Spinal cord (tissue), 10 donors: Measurements from ENCODE around the gene GLRA1. TPM values are rescaled to one million over a fixed set of nuclear protein-coding genes. Genes with fewer than 3 reads are reported as not detected.
"Not testable (repeated sequence)": the region's sequence is repeated elsewhere in the genome, so short reads cannot be mapped to it uniquely, and the experiment has no call there.

ENCODE experiments used
- DNase-seq, 6 donors: peaks; one replicate each; pipeline versions ENCODE4 v3.0.0 to v3.0.0-alpha.2; 2013 to 2015; ENCODE audit warnings: low spot score in 6 of 6, low read depth in 4 of 6
- H3K27ac ChIP-seq: one replicate; pipeline ENCODE4 v1.5.1; 2013; ENCODE audit warnings: low read depth, low read length, control low read depth
- H3K27me3 ChIP-seq: one replicate; pipeline ENCODE4 v1.6.1; 2013; ENCODE audit warnings: low read length; ENCODE audit not compliant: control insufficient read depth, insufficient read depth
- H3K36me3 ChIP-seq: one replicate; pipeline ENCODE4 v1.6.1; 2013; ENCODE audit warnings: low read length; ENCODE audit not compliant: control insufficient read depth, insufficient read depth
- H3K4me1 ChIP-seq: one replicate; pipeline ENCODE4 v1.6.1; 2013; ENCODE audit warnings: low read length; ENCODE audit not compliant: control insufficient read depth, insufficient read depth
- H3K4me3 ChIP-seq: one replicate; pipeline ENCODE4 v1.5.1; 2013; ENCODE audit warnings: low read depth, low read length, control low read depth
- H3K9me3 ChIP-seq: one replicate; pipeline ENCODE4 v1.6.1; 2013; ENCODE audit warnings: low read length; ENCODE audit not compliant: control insufficient read depth, insufficient read depth
- WGBS: methylation state at CpG from one replicate; pipeline ENCODE4 v1.1.5; 2013; ENCODE audit warnings: missing lambda C conversion rate; ENCODE audit not compliant: insufficient coverage; 5-methylcytosine and 5-hydroxymethylcytosine counted together
- polyA plus RNA-seq, 2 donors: library from polyadenylated mRNA; unstranded; fragments of 120-200 nt; gene quantifications; one replicate each; pipeline ENCODE4 v1.2.1, GENCODE V29; 2013; ENCODE audit not compliant: insufficient read length in 2 of 2
- total RNA-seq, 2 donors: library from RNA; depleted of rRNA in 1 of 2; stranded (reverse); fragments of 120-200 nt in 1 of 2; fragments of >200 nt in 1 of 2; gene quantifications; one replicate each; pipeline versions ENCODE4 v1.2.3 to v1.2.4, GENCODE V29; 2013 to 2014
- donor health status: healthy.

The GLRA1 gene
- total and polyA plus RNA-seq, 4 donors = 5.1 to 39.1 (median 9.8) TPM

DNA sequence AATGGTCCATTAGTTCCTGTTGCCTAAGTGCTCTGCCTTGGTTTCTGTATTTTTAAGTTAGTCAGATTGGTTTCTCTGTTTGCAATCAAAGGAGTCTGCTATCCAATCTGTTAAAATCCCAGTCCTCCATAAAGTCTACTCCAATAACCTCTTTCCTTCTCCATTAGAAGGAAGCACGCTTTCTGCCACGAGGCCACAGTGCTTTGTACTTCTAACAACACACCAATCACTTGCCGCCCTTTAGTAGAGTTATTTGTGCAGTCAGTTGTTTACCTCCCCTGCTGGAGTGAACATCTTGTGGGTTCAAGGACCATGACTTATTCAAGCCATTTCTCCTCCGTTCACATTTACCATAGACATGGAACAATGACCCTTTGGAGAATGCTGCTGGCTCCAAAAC lies 69.0 kb downstream of the GLRA1 start:
- no CpG with 5 or more reads among the region's 4 CpGs for WGBS
- Histone ChIP-seq H3K4me1 (no peaks in the 10 kb centered on the region), H3K27me3 (no peaks in the 10 kb centered on the region), H3K36me3 (peaks cover 5% of the 10 kb centered on the region), H3K9me3 (no peaks in the 10 kb centered on the region), H3K4me3 (no peak overlapping the region), H3K27ac (no peak overlapping the region)
- DNase-seq = peak in 1 of 6 donors; percentile 27

DNA sequence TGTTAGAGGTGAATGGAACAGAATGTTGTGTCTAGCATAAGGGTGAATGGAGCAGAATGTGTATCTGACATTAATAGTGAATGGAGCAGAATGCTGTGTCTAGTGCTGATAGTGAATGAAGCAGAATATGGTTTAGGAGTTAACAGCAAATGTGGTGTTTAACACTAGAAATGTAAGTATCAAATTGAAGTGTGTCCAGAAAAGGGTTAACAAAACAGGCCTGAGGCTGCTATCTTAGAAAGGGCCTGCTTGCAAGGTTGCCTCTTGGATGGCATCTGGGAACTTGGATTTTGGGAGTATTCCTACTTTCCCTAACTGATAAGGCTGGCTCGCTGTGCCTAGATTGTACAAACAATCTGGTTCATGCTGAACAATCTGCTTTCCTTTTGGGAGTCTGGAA lies 76.8 kb downstream of the GLRA1 start:
- Histone ChIP-seq H3K27me3 (no peaks in the 10 kb centered on the region), H3K36me3 (peaks cover 11% of the 10 kb centered on the region), H3K27ac (no peak overlapping the region), H3K4me3 (no peak overlapping the region), H3K4me1 (no peaks in the 10 kb centered on the region), H3K9me3 (peaks cover 2% of the 10 kb centered on the region)
- WGBS = 100% methylated on average over 1 of the region's 1 CpG
- peak in 1 of 6 donors; percentile 87 for DNase-seq

DNA sequence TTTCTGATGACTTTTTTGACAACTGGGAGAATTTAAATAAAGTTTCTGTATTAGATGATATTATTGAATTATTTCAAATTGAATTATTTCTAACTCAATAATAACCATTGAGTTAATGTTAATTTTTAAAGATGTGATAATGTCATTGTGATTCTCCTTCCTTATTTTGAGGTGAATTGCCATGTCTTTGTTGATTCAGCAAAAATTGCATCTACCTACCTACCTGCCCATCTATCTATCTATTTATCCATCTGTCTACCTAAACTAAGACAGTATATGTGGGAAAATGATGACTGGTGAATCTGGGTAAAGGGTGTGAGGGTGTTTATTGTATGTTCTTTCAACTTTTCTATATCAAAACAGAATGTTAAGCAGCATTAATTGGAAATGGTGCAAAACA lies 77.9 kb downstream of the GLRA1 start:
- H3K4me3 ChIP-seq = no peak overlapping the region
- H3K27ac ChIP-seq = no peak overlapping the region
- peaks cover 2% of the 10 kb centered on the region for H3K9me3 ChIP-seq
- H3K4me1 ChIP-seq = no peaks in the 10 kb centered on the region
- no peak for DNase-seq
- no peaks in the 10 kb centered on the region for H3K27me3 ChIP-seq
- H3K36me3 ChIP-seq = peaks cover 11% of the 10 kb centered on the region

- H3K4me1 ChIP-seq, H3K4me3 ChIP-seq, H3K27me3 ChIP-seq, H3K27ac ChIP-seq, H3K9me3 ChIP-seq, DNase-seq, H3K36me3 ChIP-seq: not testable (repeated sequence)
- WGBS = 100% methylated on average over 1 of the region's 4 CpGs
Measured at GRCh38 chr5:151832843-151833242, 91.8 kb downstream of the GLRA1 start.

- H3K27ac ChIP-seq = no peak overlapping the region
- H3K9me3 ChIP-seq = peaks cover 2% of the 10 kb centered on the region
- H3K27me3 ChIP-seq = no peaks in the 10 kb centered on the region
- no peaks in the 10 kb centered on the region for H3K4me1 ChIP-seq
- DNase-seq = no peak
- no CpG with 5 or more reads among the region's 1 CpG for WGBS
- no peaks in the 10 kb centered on the region for H3K36me3 ChIP-seq
- H3K4me3 ChIP-seq = no peak overlapping the region
Measured at GRCh38 chr5:151829370-151829769, 95.3 kb downstream of the GLRA1 start.

DNA sequence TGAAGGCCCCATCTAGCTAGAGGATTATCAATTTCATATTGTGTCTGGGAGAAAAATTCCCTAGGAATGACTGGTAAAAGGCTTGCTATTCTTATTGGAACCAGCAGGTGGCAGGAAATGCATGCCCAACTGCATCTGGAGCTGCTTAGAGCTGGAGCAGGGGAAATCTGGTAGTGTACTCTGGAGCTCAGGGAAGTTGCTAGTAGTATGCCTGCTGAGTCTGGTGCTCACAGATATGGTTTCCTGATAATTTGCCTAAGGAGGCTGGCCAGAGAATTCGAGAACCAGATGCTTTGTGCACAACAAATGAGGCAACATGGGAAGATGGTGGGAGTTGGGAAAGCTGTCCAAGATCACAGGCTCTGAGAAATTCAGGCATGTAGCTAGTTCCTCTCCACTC lies 99.2 kb downstream of the GLRA1 start:
- H3K27me3 ChIP-seq = no peaks in the 10 kb centered on the region
- H3K36me3 ChIP-seq = peaks cover 5% of the 10 kb centered on the region
- H3K9me3 ChIP-seq = no peaks in the 10 kb centered on the region
- WGBS = no CpG with 5 or more reads among the region's 1 CpG
- no peak overlapping the region for H3K27ac ChIP-seq
- no peak overlapping the region for H3K4me3 ChIP-seq
- no peaks in the 10 kb centered on the region for H3K4me1 ChIP-seq
- DNase-seq = peak; percentile 50 to 96 (median 71)

DNA sequence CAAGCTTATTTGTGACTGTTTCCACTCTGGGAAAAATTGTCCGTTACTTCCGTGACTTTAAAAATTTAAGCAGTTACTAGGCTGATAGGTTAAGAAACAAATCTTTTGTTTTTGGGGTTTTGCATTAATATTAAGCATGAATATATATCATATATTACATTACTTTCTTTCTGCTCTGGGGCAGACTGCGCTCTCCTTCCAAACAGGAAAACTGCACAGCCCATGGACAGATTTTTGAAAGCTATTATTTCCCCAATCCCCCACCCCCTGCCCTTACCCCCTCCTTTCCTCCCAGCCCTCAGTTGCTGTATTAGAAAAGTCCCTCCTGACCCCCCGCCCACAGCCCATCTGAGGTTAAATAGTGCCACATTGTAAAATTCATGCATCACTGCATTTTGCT lies 102.5 kb downstream of the GLRA1 start:
- H3K4me3 ChIP-seq = no peak overlapping the region
- no CpG with 5 or more reads among the region's 4 CpGs for WGBS
- no peak for DNase-seq
- H3K36me3 ChIP-seq = peaks cover 5% of the 10 kb centered on the region
- no peaks in the 10 kb centered on the region for H3K27me3 ChIP-seq
- no peaks in the 10 kb centered on the region for H3K9me3 ChIP-seq
- H3K4me1 ChIP-seq = no peaks in the 10 kb centered on the region
- no peak overlapping the region for H3K27ac ChIP-seq

DNA sequence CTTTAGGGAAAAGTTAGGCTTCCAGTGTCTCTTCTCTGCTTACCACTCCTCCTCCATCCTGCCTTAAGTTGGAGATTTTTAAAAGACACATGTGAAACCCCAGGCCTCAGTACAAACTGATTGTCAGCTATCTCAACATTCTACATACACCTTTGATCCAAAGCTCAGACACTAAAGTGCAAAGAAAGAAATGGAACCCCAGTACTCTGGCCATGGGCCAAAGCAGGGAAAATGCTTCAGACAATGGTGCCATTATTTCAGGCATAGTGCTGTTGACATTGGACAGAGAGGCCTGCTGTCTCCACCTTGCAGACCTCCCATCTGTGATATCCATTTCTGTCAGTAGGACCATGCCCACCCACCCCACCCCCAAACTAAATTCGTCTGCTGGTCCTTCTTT lies 103.7 kb downstream of the GLRA1 start:
- no CpG with 5 or more reads among the region's 1 CpG for WGBS
- no peak for DNase-seq
- peaks cover 5% of the 10 kb centered on the region for H3K36me3 ChIP-seq

GRCh38 chr5:151820271-151820670 lies 104.4 kb downstream of the GLRA1 start:
- Histone ChIP-seq H3K9me3 (no peaks in the 10 kb centered on the region), H3K27ac (no peak overlapping the region)
- DNase-seq = no peak

More for the DNA sequence above, 103.7 kb downstream of the GLRA1 start:
- no peak overlapping the region for H3K4me3 ChIP-seq
- H3K4me1 ChIP-seq = no peaks in the 10 kb centered on the region
- no peak overlapping the region for H3K27ac ChIP-seq
- no peaks in the 10 kb centered on the region for H3K27me3 ChIP-seq
- H3K9me3 ChIP-seq = no peaks in the 10 kb centered on the region

GRCh38 chr5:151819830-151820229 lies 104.8 kb downstream of the GLRA1 start:
- no peak for DNase-seq
- H3K27ac ChIP-seq = no peak overlapping the region
- peaks cover 5% of the 10 kb centered on the region for H3K36me3 ChIP-seq
- no peak overlapping the region for H3K4me3 ChIP-seq
- H3K9me3 ChIP-seq = no peaks in the 10 kb centered on the region
- H3K27me3 ChIP-seq = no peaks in the 10 kb centered on the region
- H3K4me1 ChIP-seq = no peaks in the 10 kb centered on the region

More at GRCh38 chr5:151820271-151820670, 104.4 kb downstream of the GLRA1 start:
- Histone ChIP-seq H3K4me3 (no peak overlapping the region), H3K4me1 (no peaks in the 10 kb centered on the region), H3K27me3 (no peaks in the 10 kb centered on the region), H3K36me3 (peaks cover 5% of the 10 kb centered on the region)
- no CpG with 5 or more reads among the region's 3 CpGs for WGBS
